CD4-positive, alpha-beta T cell treated with Interleukin-15 for 4 hours (primary cell): ENCODE data around the gene PNKD.

ENCODE experiments used
- DNase-seq: peaks from one replicate; pipeline ENCODE4 v3.0.0-alpha.2; 2020; ENCODE audit warnings: low spot score

PNKD gene

GRCh38 chr2:218256612-218257350 is 13.5 kb upstream of the PNKD start:
- no peak for DNase-seq

GRCh38 chr2:218257390-218257981 is 12.8 kb upstream of the PNKD start:
- peak; percentile 73 for DNase-seq

GRCh38 chr2:218259099-218259961 is 11.0 kb upstream of the PNKD start:
- no peak for DNase-seq

GRCh38 chr2:218260166-218260565 is 10.2 kb upstream of the PNKD start:
- no peak for DNase-seq

- DNase-seq: no peak
Measured at GRCh38 chr2:218260742-218261422, 9.4 kb upstream of the PNKD start, which contains the start of gene GPBAR1. Gene GPBAR1 (plus strand): TSS chr2:218261015. CDS start chr2:218262725, 1,710 bp downstream.

- DNase-seq: no peak
Measured at GRCh38 chr2:218261423-218262236, 8.7 kb upstream of the PNKD start.

- DNase-seq: no peak
Measured at GRCh38 chr2:218262237-218262600, 8.1 kb upstream of the PNKD start.

GRCh38 chr2:218262631-218263586 is 7.4 kb upstream of the PNKD start:
- no peak for DNase-seq

GRCh38 chr2:218263817-218264641 is 6.3 kb upstream of the PNKD start:
- no peak for DNase-seq

GRCh38 chr2:218264773-218265561 is 5.4 kb upstream of the PNKD start:
- no peak for DNase-seq

GRCh38 chr2:218265626-218266025 is 4.7 kb upstream of the PNKD start:
- no peak for DNase-seq

GRCh38 chr2:218266316-218266979 is 3.9 kb upstream of the PNKD start:
- no peak for DNase-seq

- no peak for DNase-seq
Measured at GRCh38 chr2:218267259-218267658, 3.1 kb upstream of the PNKD start.

- no peak for DNase-seq
Measured at GRCh38 chr2:218270721-218271486, 585 bp downstream of the PNKD start.

- DNase-seq: no peak
Measured at GRCh38 chr2:218271487-218271797, 1.1 kb downstream of the PNKD start.

- DNase-seq: no peak
Measured at GRCh38 chr2:218271865-218272530, 1.7 kb downstream of the PNKD start.
